HL-60 (cell line): ENCODE results near the gene ARHGEF17.

Experiments
- DNase-seq, 2 experiments: peaks; one replicate each; pipeline ENCODE4 v3.0.0-alpha.2; 2010 to 2020; ENCODE audit warnings: low read depth in 1 of 2, low spot score in 1 of 2
- H3K27ac ChIP-seq: fragments of 250-450 bp; sonication (Bioruptor Pico); replicated peaks from 2 replicates; pipeline ENCODE4 v1.5.1; 2020; ENCODE audit warnings: mild to moderate bottlenecking, moderate library complexity
- H3K27me3 ChIP-seq: fragments of 250-450 bp; sonication (Bioruptor Pico); 2 replicates; pipeline ENCODE4 v1.5.1; 2021; ENCODE audit warnings: mild to moderate bottlenecking, moderate library complexity; ENCODE audit not compliant: insufficient read depth, poor library complexity, severe bottlenecking
- H3K4me3 ChIP-seq: replicated peaks from 2 replicates; pipeline ENCODE4 v1.5.1; 2011; ENCODE audit warnings: mild to moderate bottlenecking, control low read depth, low read length; ENCODE audit not compliant: insufficient read depth
- CTCF ChIP-seq: IDR thresholded peaks from one replicate; pipeline ENCODE4 v1.5.1; 2011; ENCODE audit warnings: low read length, control low read depth, inconsistent platforms; ENCODE audit not compliant: insufficient read depth
- GABPA ChIP-seq: IDR thresholded peaks from 2 replicates; pipeline ENCODE4 v1.6.1; 2012; ENCODE audit warnings: low read depth
- POLR2AphosphoS5 ChIP-seq: IDR thresholded peaks from 2 replicates; pipeline ENCODE4 v1.6.1; 2012; ENCODE audit warnings: low read depth
- REST ChIP-seq: IDR thresholded peaks from 2 replicates; pipeline ENCODE4 v1.6.1; 2012; ENCODE audit warnings: low read depth; ENCODE audit not compliant: insufficient replicate concordance
- SPI1 ChIP-seq: IDR thresholded peaks from 2 replicates; pipeline ENCODE4 v1.6.1; 2012; ENCODE audit warnings: low read depth, mild to moderate bottlenecking, borderline replicate concordance

ARHGEF17 gene

GRCh38 chr11:73356979-73357860 lies 49.1 kb downstream of the ARHGEF17 start:
- H3K27me3 ChIP-seq: no peaks in the 10 kb centered on the region
- no peak overlapping the region for H3K27ac ChIP-seq
- DNase-seq: no peak
- no peak overlapping the region for H3K4me3 ChIP-seq
- no peak for TF ChIP-seq GABPA
- TF ChIP-seq REST: no peak
- no peak for TF ChIP-seq POLR2AphosphoS5
- no peak for TF ChIP-seq CTCF

GRCh38 chr11:73358071-73358470 lies 50.0 kb downstream of the ARHGEF17 start:
- TF ChIP-seq REST: no peak
- no peak for TF ChIP-seq SPI1
- TF ChIP-seq CTCF: no peak
- TF ChIP-seq POLR2AphosphoS5: no peak
- TF ChIP-seq GABPA: no peak
- Histone ChIP-seq H3K27ac (no peak overlapping the region), H3K27me3 (no peaks in the 10 kb centered on the region), H3K4me3 (no peak overlapping the region)
- no peak for DNase-seq

- no peak for TF ChIP-seq REST
- no peak for TF ChIP-seq CTCF
- no peak for TF ChIP-seq SPI1
- TF ChIP-seq GABPA: no peak
- no peak for TF ChIP-seq POLR2AphosphoS5
- H3K27me3 ChIP-seq: no peaks in the 10 kb centered on the region
- no peak for DNase-seq
- no peak overlapping the region for H3K27ac ChIP-seq
- H3K4me3 ChIP-seq: no peak overlapping the region
These were observed 51.3 kb downstream of the ARHGEF17 start for GRCh38 chr11:73359341-73359740.
